BJ (cell line): Measurements from ENCODE around the gene IKZF2. TPM values are rescaled to one million over a fixed set of nuclear protein-coding genes. Genes with fewer than 3 reads are reported as not detected.

Source experiments
- CTCF ChIA-PET: fragments of 350-600 bp; formaldehyde crosslinking; extraction: SDS; loops from one replicate; lab custom pipeline; 2021; ENCODE audit warnings: antibody characterized with exemption, inconsistent platforms; lab: Yijun Ruan, JAX
- POLR2A ChIA-PET: fragments of 300-600 bp; sonication (Branson Sonifier 250); formaldehyde crosslinking; extraction: SDS; loops from one replicate; lab custom pipeline; 2021; ENCODE audit warnings: antibody characterized with exemption; lab: Charles Lee
- DNase-seq: peaks from one replicate; pipeline ENCODE4 v3.0.0-alpha.2; 2011; ENCODE audit warnings: low read depth
- H3K27me3 ChIP-seq: 2 replicates; pipeline ENCODE4 v1.6.0; 2011; ENCODE audit warnings: low read length; ENCODE audit not compliant: control insufficient read depth, insufficient read depth
- H3K36me3 ChIP-seq: 2 replicates; pipeline ENCODE4 v1.5.1; 2011; ENCODE audit warnings: low read length; ENCODE audit not compliant: control insufficient read depth, insufficient read depth
- H3K4me3 ChIP-seq: 2 replicates; pipeline ENCODE4 v1.5.1; 2011; ENCODE audit warnings: low read depth, mild to moderate bottlenecking, control low read depth, low read length
- CTCF ChIP-seq: IDR thresholded peaks from 2 replicates; pipeline ENCODE4 v1.5.1; 2011; ENCODE audit warnings: low read depth, mild to moderate bottlenecking, control low read depth, inconsistent platforms, low read length, moderate library complexity; ENCODE audit not compliant: insufficient read depth
- polyA plus RNA-seq: library from polyadenylated mRNA; depleted of rRNA; stranded (reverse); fragments of >200 nt; gene quantifications from 2 replicates; pipeline ENCODE4 v1.2.3, GENCODE V29; 2011

IKZF2 gene
- polyA plus RNA-seq, 1 experiment = 2.4 TPM

- ChIA-PET CTCF (interaction anchor here (0.7 kb wide), 1 partner anchor 13 kb away, joined by 3 read pairs; no protein-coding TSS in a partner anchor), POLR2A (no interaction called here)
Measured at GRCh38 chr2:213010106-213010779, 141.2 kb downstream of the IKZF2 start.

GRCh38 chr2:213007290-213007838 is 144.0 kb downstream of the IKZF2 start:
- H3K4me3 ChIP-seq = no peak overlapping the region
- no peak for TF ChIP-seq CTCF
- DNase-seq = no peak
- CTCF ChIA-PET = interaction anchor here (1.6 kb wide), 1 partner anchor 10 kb away, joined by 3 read pairs; no protein-coding TSS in a partner anchor
- no peaks in the 10 kb centered on the region for H3K27me3 ChIP-seq
- POLR2A ChIA-PET = no interaction called here
- H3K36me3 ChIP-seq = peaks cover 2% of the 10 kb centered on the region; the same call in 1 of the 2 replicates

More at GRCh38 chr2:213010106-213010779, 141.2 kb downstream of the IKZF2 start:
- DNase-seq = no peak
- TF ChIP-seq CTCF = no peak
- Histone ChIP-seq H3K27me3 (no peaks in the 10 kb centered on the region), H3K4me3 (no peak overlapping the region), H3K36me3 (peaks cover 2% of the 10 kb centered on the region; the same call in 1 of the 2 replicates)

- CTCF ChIA-PET = no interaction called here
- POLR2A ChIA-PET = no interaction called here
- Histone ChIP-seq H3K4me3 (no peak overlapping the region), H3K27me3 (no peaks in the 10 kb centered on the region), H3K36me3 (peaks cover 2% of the 10 kb centered on the region; the same call in 1 of the 2 replicates)
- no peak for TF ChIP-seq CTCF
- DNase-seq = no peak
Measured at GRCh38 chr2:213004197-213004821, 147.1 kb downstream of the IKZF2 start.

- no peak for TF ChIP-seq CTCF
- POLR2A ChIA-PET = no interaction called here
- Histone ChIP-seq H3K4me3 (no peak overlapping the region), H3K36me3 (peaks cover 2% of the 10 kb centered on the region; the same call in 1 of the 2 replicates), H3K27me3 (no peaks in the 10 kb centered on the region)
- no peak for DNase-seq
- CTCF ChIA-PET = no interaction called here
Measured at GRCh38 chr2:213002383-213002782, 149.0 kb downstream of the IKZF2 start.

GRCh38 chr2:213001297-213001910 is 150.0 kb downstream of the IKZF2 start:
- ChIA-PET POLR2A (no interaction called here), CTCF (interaction anchor here (0.7 kb wide), 1 partner anchor 15 kb away, joined by 3 read pairs; no protein-coding TSS in a partner anchor)
- no peak for TF ChIP-seq CTCF
- H3K27me3 ChIP-seq = no peaks in the 10 kb centered on the region
- H3K36me3 ChIP-seq = no peaks in the 10 kb centered on the region
- no peak for DNase-seq
- no peak overlapping the region for H3K4me3 ChIP-seq
